Fibroblast of the aortic adventitia (primary cell): Measurements from ENCODE around the gene MED10. TPM values are rescaled to one million over a fixed set of nuclear protein-coding genes. Genes with fewer than 3 reads are reported as not detected.

Source experiments
- DNase-seq: peaks from one replicate; pipeline ENCODE4 v3.0.0-alpha.2; 2010; ENCODE audit warnings: low read depth
- H3K4me3 ChIP-seq: 2 replicates; pipeline ENCODE4 v1.5.1; 2011; ENCODE audit warnings: low read depth, mild to moderate bottlenecking, control low read depth, low read length, moderate library complexity
- CTCF ChIP-seq: IDR thresholded peaks from 2 replicates; pipeline ENCODE4 v1.5.1; 2011; ENCODE audit warnings: mild to moderate bottlenecking, low read length, control low read depth, inconsistent platforms; ENCODE audit not compliant: insufficient read depth
- total RNA-seq: library from RNA; depleted of rRNA; stranded (reverse); fragments of >200 nt; gene quantifications from 2 replicates; pipeline ENCODE4 v1.2.3, GENCODE V29; 2012; ENCODE audit warnings: low replicate concordance

MED10 gene
- total RNA-seq, 1 donor, result 17.5 TPM

GRCh38 chr5:6408260-6408596 lies 29.9 kb upstream of the MED10 start:
- DNase-seq, result no peak
- H3K4me3 ChIP-seq, result no peak overlapping the region
- no peak for TF ChIP-seq CTCF

- no peak for DNase-seq
- no peak overlapping the region for H3K4me3 ChIP-seq
- TF ChIP-seq CTCF, result no peak
Observed at GRCh38 chr5:6407558-6408259, 29.4 kb upstream of the MED10 start.

GRCh38 chr5:6405591-6405990 lies 27.2 kb upstream of the MED10 start:
- no peak for TF ChIP-seq CTCF
- no peak overlapping the region for H3K4me3 ChIP-seq
- no peak for DNase-seq

- no peak for TF ChIP-seq CTCF
- DNase-seq, result peak; percentile 17
Observed at GRCh38 chr5:6404129-6404528, 25.8 kb upstream of the MED10 start.

GRCh38 chr5:6403416-6403815 lies 25.1 kb upstream of the MED10 start:
- TF ChIP-seq CTCF, result no peak
- no peak for DNase-seq

More at GRCh38 chr5:6404129-6404528, 25.8 kb upstream of the MED10 start:
- H3K4me3 ChIP-seq, result no peak overlapping the region

GRCh38 chr5:6402939-6403338 lies 24.6 kb upstream of the MED10 start:
- TF ChIP-seq CTCF, result no peak
- no peak for DNase-seq
- H3K4me3 ChIP-seq, result no peak overlapping the region

More at GRCh38 chr5:6403416-6403815, 25.1 kb upstream of the MED10 start:
- no peak overlapping the region for H3K4me3 ChIP-seq

- TF ChIP-seq CTCF, result no peak
- H3K4me3 ChIP-seq, result no peak overlapping the region
- DNase-seq, result no peak
Observed at GRCh38 chr5:6401410-6401809, 23.1 kb upstream of the MED10 start.
